IPS-NIHi7 (cell line): ENCODE data around the gene GUCY2C.

Source experiments
- DNase-seq: peaks from one replicate; pipeline ENCODE4 v3.0.0; 2012; ENCODE audit warnings: mixed read lengths; ENCODE audit errors: extremely low spot score

GUCY2C gene

GRCh38 chr12:14621826-14622225 lies 74.6 kb downstream of the GUCY2C start:
- no peak for DNase-seq

GRCh38 chr12:14619741-14620501 lies 76.5 kb downstream of the GUCY2C start:
- no peak for DNase-seq

- peak; percentile 45 for DNase-seq
Measured at GRCh38 chr12:14618983-14619382, 77.4 kb downstream of the GUCY2C start.

GRCh38 chr12:14614704-14615121 lies 81.7 kb downstream of the GUCY2C start:
- DNase-seq: no peak

- no peak for DNase-seq
Measured at GRCh38 chr12:14613718-14614117, 82.7 kb downstream of the GUCY2C start.

- DNase-seq: no peak
Measured at GRCh38 chr12:14612898-14613445, 83.4 kb downstream of the GUCY2C start.

GRCh38 chr12:14612250-14612649 lies 84.1 kb downstream of the GUCY2C start:
- DNase-seq: no peak

- no peak for DNase-seq
Measured at GRCh38 chr12:14611640-14612203, 84.7 kb downstream of the GUCY2C start.

- no peak for DNase-seq
Measured at GRCh38 chr12:14607568-14607967, 88.8 kb downstream of the GUCY2C start.

GRCh38 chr12:14605401-14605989 lies 90.9 kb downstream of the GUCY2C start:
- no peak for DNase-seq

- DNase-seq: no peak
Measured at GRCh38 chr12:14601692-14602478, 94.5 kb downstream of the GUCY2C start.

GRCh38 chr12:14597480-14597879 lies 98.9 kb downstream of the GUCY2C start:
- DNase-seq: no peak

- no peak for DNase-seq
Measured at GRCh38 chr12:14591719-14592118, 104.7 kb downstream of the GUCY2C start.

GRCh38 chr12:14589169-14590004 lies 107.0 kb downstream of the GUCY2C start:
- no peak for DNase-seq

GRCh38 chr12:14588571-14588970 lies 107.8 kb downstream of the GUCY2C start:
- no peak for DNase-seq

- no peak for DNase-seq
Measured at GRCh38 chr12:14578646-14579045, 117.8 kb downstream of the GUCY2C start.

- no peak for DNase-seq
Measured at GRCh38 chr12:14577344-14577743, 119.1 kb downstream of the GUCY2C start.

GRCh38 chr12:14576896-14577295 lies 119.5 kb downstream of the GUCY2C start:
- no peak for DNase-seq

- DNase-seq: no peak
Measured at GRCh38 chr12:14575585-14575984, 120.8 kb downstream of the GUCY2C start.

GRCh38 chr12:14573118-14573517 lies 123.3 kb downstream of the GUCY2C start:
- DNase-seq: no peak

- DNase-seq: no peak
Measured at GRCh38 chr12:14572401-14572800, 124.0 kb downstream of the GUCY2C start.
